Measurements from ENCODE around the gene CDC45.

GRCh38 chr22:19504900-19505734, 25.4 kb downstream of the CDC45 start:
- no peak for TF ChIP-seq CTCF (IDR thresholded peaks at IDR 0.05)
- TF ChIP-seq POLR2A (IDR thresholded peaks at IDR 0.05) = no peak

All from adrenal gland (tissue), 5 donors.